HS-5 (cell line): ENCODE results near the gene KRT13.
"Not testable (repeated sequence)": the region's sequence is repeated elsewhere in the genome, so short reads cannot be mapped to it uniquely, and the experiment has no call there.

ENCODE experiments used
- DNase-seq: peaks from one replicate; pipeline ENCODE4 v3.0.0-alpha.2; 2012; ENCODE audit warnings: low read depth

The KRT13 gene

DNA sequence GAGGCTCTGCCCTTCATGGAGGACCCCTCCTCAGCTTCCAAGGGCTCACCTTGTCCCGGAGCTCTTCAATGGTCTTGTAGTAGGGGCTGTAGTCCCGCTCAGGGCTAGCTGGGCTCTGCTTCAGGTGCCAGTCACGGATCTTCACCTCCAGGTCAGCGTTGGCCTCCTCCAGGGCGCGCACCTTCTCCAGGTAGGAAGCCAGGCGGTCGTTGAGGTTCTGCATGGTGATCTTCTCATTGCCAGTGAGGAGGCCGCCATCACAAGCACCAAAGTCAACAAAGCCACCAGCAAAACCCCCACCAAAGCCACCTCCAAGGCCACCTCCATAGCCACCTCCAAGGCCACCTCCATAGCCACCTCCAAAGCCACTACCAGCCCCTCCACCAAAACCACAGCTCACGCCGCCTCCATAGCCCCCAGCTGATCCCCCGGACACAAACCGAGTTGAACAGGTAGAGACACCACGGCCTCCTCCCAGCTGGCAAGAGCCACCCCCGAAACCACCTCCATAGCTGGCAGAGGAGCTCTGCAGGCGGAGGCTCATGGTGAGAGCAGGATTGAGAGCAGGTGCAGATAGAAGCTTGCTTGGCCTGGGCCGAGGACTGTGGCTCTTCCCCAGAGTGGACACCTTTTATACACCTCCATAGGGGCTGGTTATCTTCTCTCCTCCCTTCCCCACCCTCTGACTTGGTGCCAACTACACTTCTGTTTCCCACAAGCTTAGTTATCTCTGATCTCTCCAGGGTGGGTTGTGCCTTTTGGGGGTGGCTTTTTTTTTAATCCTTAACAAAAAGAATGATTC, at the start of gene KRT13:
Gene KRT13 (minus strand): TSS at position 606 of the 802 bp plus-strand sequence. CDS start 62 bp downstream, at position 544.
- DNase-seq, result no peak

DNA sequence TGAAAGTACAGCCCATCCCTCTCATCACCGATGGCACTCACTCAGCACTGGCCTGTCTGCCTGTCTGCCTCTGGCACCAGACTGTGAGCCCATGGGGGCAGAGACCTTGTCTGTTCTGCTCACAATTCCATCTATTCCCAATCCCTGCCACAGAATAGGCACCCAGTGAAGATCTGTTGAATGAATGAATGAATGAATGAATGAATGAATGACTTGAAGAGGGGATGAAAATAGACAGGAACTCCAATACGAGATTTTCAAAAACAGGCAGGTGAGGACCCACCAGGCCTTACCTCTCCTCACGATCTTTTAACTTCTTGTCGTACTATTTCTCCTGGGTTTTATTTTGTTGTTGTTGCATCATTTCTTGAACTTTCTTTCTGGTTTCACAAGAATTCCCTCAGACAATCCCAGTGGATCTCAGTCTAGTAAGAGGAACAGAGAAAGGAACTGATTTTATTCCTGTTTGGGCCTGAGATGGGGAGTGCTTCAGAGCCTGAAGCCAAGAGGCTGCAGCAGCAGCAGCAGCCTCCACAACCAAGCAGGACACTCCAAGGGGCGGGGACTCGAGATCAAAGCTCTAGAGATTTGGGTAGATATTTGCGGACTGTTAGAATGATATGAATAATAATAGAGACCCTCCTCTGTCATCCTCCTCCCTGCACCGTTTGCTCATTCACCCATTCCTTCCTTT, 48.7 kb upstream of the KRT13 start:
- DNase-seq, result no peak

DNA sequence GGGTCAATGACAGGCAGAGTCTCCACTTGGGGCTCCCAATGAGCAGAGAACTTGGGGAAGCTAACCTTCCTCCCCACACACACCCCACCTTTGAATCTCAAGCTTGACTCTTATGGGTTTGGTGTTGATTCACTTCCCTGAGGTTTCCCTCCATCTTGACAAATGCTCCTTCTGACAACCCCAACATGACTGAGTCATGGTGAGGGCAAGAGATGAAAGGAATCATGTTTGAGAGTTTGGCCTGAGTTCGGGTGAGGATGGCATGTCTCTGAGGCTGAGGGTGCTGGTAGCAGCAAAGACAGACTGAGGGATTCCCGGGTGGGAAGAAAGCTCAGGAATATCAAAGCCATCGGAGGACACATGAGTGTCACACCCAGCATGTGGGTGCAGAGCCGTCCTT, 47.8 kb upstream of the KRT13 start:
- DNase-seq, result no peak

DNA sequence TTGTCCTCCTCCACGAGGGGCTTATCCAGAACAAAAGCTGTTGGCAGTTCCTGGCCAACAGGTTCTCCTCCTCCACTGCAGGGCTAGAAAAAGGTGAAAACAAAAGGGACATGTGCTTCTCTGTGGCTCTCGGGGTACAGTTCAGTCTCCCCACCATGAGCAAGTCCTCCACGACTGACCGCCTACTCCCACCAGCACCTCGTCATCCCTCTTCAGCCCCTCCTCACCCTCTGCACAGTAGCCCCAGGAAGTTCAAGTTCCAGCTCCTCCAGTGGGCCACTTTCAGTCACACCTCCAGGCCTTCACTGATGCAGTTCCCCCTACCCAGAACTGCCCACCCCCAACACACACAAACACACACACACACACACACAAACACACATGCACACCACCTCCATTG, 47.0 kb upstream of the KRT13 start:
- no peak for DNase-seq

DNA sequence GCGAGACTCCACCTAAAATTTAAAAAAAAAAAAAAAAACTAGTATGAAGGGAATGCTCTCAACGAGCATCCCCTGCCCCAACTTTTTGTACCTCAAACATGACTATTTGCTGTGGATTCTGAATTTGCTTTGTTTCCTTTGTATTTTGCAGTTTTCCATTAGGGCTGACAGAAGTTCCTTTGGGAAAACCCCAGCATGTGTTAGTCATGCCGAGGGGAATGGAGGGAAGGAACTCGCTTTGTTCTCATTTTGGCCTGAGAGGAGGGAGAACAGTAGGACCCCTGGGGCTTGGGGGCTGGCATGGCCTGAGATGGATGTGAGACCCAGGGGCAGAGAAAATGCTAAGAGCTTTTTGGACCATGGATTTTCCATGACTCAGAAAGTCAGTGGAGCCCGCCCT, 46.0 kb upstream of the KRT13 start:
- no peak for DNase-seq

DNA sequence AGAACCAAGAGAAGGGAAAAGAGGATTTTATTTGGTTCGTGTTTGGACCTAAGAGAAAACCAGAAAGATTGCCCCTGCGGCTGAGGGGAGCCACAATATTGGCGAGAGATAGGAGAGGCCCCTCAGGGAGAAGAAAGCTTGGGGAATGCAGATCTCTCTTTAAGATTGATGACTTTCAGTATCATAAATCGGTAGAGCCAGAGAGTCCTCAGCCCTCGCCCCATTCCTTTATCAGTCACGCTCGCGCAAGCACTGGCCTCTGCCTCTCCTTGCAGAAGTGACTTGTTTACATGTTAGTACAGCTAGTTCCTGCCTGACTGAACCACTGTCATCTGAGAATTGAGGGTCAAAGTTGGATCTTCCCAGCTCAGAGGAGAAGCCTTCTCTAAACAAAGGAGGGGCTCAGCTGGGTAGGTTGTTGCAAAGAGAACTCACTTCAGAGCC, 44.2 kb upstream of the KRT13 start:
- no peak for DNase-seq

DNA sequence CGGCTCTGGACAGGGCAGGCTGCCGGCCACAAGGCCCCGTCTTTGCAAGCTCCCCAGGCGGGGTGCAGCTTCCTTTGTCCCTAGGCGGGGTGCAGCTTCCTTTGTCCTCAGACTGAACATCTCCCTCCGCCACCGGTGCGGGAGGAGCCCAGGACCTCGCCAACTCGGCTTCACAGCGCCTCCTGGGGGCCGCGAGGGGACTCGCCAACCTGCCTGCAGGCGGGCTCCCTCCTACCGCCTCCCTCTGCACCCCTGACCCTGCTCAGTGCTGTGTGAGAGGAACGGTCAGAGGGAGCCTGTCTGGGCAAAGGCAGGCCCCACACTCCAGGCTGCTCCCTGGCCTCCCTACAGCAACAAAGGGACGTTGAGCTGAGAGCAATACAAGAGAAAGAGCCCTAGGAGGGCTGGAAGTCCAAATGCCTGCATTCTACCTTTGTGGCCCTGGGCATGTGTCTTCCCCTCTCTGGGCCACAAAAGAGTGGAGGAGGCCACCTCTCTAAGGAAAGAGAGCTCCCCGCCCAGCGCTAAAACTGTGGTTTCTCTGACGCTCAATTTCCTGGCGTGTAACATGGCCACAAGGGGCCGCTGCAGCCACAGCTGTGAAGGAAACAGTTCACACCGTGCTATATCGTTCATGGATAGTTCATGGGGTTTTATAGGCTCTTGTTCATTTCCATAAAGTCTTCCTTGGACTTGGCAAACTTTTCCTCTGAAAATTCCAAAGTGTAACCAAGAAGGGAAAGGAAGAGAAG, 43.6 kb upstream of the KRT13 start:
- no peak for DNase-seq

DNA sequence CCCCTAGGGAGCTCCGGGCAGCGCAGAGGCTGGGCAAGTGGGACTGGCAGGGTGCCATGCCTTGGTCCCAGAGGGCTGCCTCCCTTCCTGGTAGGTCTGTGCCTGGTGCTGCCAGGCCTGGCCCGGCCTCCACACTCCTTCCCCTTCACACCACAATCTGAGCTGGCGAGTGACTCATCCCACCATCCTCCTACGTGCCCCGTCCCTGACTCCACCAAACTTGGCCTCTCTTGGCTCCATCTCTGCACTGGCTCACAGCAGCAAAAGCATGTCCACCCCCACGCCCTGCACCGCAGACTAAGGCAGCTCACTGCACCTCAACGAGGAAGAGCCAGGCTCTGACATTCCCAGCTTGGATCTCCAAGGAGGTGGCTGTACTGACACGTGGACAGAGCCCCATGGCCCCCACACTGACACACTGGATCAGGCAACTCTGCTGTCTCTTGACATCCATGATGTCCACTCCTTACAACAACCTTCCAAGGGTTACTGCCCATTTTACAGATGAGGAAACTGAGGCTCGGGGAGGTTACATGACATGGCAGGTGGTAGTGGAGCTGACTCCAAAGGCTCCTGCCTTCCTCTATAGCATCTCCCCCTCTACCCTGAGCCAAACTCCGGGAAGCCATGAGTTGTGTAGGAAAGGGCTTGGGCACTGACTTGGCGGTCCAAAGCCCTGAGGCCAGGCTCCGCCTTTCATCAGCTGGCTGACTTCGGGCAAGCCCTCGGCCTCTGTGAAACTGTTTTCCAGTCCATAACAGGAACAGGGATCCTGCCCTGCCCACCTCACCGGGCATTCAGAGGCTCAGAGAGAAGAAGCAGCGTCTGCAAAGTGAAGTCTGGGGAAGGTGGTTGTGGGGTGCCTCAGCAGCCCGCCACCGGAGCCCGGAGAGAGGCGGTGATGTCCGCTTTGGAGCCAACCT, 42.8 kb upstream of the KRT13 start:
- peak; percentile 91 for DNase-seq

DNA sequence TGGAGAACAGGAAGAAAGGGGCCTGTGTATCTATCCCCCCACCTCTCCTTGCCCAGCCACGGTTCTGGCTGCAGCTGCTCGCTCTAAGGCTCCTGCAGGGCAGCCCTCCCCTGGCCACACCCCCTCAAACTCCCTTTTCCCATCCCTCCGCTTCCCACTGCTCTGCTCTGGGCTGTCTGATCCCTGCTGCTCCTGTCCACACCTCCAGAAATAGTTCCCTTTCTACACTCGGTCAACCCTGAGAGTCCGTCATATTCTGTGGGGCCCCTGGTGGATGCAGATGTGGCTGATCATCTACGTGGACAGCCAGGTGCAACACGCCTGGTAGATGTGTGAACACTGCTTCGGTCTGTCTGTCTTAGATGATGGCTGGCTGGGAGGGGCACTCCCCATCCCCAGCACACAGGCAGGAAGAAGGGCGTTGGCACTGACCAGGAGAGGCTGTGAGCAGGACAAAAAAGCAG, 42.0 kb upstream of the KRT13 start:
- DNase-seq, result no peak

DNA sequence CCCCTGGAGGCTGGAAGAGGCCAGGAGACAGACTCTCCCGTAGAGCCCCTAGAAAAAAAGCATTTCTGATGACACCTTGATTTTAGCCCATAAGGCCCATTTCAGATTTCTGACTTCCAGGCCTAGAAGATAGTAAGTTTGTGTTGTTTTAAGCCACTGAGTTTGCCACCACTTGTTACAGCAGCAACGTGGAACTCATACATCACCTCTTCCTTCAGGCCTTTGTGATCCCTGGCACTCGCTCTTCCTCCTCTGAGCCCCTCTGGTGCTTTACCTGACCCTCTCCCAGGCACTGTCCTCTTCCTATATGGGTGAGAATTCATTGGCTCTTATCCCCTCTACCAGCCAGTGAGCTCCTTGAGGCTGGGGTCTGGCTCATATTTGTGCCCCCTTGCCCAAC, 41.4 kb upstream of the KRT13 start:
- no peak for DNase-seq

DNA sequence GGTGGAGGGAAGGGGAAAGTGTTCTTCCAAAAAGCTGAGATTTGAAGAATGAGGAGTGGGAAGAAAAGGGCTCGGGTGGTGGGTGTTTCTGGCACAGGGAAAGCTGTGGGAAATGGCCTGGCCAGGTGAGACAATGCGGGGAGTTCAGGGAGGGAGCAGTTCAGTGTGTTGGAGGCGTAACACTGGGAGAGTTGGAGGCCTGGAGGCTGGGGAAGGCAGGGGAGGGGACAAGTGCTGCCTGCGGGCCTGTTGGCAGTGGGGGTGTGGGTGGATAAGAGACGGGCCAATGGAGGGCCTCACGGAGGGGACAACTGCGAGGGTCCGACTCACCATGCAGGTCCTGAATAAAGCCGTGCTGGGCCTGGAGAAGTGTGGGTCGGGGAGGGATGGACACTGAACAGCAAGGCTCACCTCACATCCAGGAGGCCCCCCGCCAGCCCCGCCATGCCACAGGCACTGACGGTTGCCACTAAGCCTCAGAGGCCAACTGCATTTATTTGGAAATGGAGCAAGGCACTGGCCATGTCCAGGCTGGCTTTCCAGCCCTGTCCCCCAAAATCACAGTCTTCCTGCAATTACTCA, 40.5 kb upstream of the KRT13 start:
- no peak for DNase-seq

DNA sequence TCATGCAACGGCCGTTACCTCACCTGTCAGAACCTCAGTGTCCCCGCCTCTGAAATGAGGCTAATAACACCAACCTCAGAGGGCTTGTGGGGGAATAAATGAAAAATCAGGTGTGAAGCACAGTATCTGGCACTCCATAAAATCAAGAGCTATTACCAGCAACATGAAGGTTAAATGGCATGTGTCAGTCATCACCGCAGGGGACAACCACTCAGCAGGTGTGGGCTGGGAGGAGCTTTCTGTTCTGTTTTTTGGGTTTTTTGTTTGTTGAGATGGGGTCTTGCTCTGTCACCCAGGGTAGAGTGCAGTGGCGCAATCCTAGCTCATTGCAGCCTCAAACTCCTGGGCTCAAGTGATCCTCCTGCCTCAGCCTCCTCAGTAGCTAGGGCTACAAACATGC, 39.5 kb upstream of the KRT13 start:
- no peak for DNase-seq

DNA sequence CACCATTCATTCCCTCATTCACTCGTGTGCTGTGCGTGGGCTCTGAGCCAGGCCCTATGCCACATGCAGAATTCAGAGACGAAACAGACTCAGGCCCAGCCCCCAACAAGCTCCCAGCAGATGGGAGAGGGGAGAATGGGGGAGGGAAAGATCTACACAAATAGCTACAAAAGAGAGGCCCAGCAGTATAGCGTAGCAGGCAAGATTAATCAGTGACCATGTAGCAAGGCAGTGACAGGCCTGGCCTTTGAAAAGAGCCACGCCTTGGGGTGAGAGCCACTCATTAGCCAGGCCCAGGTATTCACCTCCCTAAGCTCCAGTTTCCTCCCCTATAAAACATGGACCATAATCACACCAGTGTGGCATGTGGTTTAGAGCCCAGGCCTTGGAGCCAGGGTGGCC, 39.1 kb upstream of the KRT13 start:
- no peak for DNase-seq

DNA sequence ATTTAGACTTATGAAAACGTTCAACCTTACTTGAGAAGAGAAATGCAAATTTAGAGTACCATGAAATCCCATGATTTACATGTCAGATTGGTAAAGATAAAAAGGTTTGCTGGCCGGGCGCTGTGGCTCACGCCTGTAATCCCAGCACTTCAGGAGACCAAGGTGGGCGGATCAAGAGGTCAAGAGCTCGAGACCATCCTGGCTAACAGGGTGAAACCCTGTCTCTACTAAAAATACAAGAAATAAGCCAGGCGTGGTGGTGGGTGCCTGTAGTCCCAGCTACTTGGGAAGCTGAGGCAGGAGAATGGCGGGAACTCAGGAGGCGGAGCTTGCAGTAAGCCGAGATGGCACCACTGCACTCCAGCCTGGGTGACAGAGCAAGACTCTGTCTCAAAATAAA, 37.4 kb upstream of the KRT13 start:
- DNase-seq, result not testable (repeated sequence)

DNA sequence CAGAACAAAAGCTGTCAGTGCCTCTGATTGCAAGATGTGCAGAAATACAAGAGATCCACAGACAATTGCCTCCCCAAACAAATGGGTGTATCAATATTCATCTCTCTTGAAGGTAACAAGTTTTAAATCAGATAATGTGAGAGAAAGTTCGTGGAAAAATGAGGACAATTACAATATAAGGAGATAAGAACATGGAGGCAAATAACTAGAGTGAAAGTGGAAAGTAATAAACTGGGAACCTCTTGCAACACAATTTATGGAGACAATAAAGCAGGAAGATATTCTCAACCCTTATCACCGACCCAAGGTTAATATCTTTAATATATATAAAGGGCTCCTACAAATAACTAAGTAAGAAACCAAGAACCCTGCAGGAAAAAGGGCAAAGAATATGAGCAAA, 36.9 kb upstream of the KRT13 start:
- no peak for DNase-seq

DNA sequence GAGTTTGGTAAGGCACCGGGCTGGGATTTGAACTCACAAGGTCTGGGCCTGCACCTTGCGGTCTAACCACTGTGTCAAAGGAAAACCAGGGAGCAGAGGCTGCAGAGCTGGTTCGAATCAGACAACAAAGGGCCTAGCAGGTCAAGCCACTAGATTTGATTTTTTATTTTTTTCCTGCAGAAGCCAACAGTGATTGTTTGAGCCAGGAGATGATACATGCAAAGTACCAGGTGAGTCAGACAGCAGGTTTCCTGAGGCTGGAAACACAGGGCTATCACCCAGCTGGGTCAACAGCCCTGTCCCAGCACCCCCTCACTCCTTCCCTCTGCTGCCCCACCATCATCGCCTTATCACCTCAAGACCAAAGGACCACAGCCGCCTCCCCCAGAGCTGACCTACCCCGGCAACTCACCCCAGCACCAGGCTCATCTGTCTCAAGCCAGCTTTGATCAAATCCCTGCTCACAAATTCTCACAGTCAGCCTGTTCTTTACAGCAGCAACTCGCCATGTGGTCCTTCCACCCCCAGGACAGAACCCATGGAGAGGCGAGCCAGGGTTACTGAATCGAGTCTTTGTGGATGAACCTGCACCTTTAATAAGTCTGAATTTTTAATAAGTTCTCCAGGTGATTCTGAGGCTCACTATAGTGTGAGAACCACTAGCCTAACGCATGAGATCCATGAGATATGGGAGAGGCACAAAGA, 35.7 kb upstream of the KRT13 start:
- no peak for DNase-seq

DNA sequence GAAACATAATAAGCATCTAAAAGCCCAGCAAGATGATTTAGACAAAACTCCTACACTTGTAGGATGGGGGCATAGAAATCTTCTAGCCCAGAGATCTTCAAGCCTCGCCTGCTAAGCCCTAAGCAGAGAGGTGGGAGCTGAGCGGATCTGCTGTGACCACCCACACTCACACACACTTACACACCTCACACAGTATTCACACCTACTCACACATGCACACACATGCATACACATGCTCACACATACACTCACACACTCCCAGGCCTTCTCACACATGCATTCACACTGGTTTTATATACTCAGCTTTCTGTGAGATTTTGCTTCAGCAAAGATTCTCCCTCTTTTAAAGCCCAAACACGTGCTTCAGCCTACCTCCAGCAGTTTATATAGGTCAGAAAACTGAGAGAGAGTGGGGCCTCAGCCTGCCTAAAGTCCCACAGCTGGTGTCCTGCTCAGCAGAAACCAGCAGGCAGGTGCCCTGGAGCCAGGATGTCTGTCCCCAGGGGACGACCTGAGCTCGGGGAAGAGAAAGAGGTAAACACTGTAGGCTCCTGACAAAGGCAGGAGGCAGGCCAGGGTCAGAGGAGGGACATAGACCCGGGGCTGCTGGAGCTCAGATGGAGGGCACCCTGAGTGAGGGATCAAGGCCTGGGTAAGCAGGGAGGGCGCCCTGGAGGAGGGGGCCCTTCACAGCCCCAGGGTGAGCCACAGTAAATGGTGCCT, 34.7 kb upstream of the KRT13 start:
- no peak for DNase-seq

DNA sequence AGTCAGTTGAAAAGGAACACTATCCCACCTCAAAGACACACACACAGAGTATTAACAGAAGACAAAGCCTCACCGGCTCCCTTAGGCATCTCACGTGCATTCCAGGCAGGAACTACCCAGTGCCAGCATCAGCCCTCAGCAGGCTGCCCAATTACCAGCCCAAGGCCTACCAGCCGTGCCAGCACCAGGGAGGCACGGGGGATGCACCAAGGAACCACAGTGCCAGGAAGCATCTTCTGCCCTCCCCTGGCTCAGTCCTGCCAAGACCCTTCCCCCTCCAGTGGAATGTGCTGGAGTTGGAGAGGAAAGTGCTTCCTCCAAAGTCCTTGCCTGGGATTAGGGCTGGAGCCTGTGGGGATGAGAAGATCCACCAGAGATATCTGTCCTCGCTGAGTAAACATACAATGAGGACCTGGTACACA, 33.7 kb upstream of the KRT13 start:
- DNase-seq, result no peak

DNA sequence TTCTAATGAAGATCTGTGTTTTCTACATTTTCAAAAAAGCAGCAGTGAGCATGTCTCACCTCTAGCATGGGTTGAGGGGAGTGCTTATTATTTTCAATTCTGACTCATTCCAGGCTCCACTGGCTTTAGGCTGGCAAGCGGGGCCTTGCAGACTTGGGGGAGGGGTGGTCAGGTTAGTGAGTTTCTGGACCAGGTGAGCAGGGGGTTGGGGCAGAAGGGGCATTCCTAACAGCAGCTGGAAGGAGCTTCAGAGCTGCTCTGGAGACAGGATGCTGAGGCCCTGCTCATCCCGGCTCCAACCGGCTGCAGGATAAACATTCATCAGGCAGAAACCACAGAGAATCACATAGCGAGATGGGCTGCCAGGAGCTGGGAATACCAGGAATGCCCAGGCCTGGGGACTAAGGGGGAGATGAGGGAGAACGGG, 33.2 kb upstream of the KRT13 start:
- no peak for DNase-seq

DNA sequence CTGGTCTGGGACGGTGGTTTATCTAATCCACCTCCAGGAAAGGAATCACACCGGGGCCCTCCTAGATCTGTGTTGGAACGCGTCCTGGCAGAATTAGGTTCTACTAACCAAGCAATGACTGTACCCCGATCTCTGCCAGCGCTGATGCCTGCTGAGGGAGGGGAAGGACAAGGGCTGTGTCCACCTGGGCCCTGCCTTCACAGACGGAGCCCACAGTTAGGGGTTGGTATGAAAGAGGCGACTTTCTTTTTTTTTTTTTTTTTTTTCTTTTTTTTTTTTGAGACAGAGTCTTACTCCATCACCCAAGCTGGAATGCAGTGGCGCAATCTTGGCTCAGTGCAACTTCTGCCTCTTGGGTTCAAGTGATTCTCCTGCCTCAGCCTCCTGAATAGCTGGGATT, 32.6 kb upstream of the KRT13 start:
- no peak for DNase-seq
